GM23248 (cell line): Measurements from ENCODE around the gene PLCB1. TPM values are rescaled to one million over a fixed set of nuclear protein-coding genes. Genes with fewer than 3 reads are reported as not detected.

Experiments used
- DNase-seq: peaks from one replicate; pipeline ENCODE4 v3.0.0-alpha.2; 2015
- H2AFZ ChIP-seq: fragments of 200-600 bp; sonication (generic); 2 replicates; pipeline ENCODE4 v1.6.1; 2016; ENCODE audit warnings: antibody characterized with exemption
- H3F3A ChIP-seq: fragments of 200-600 bp; sonication (generic); 2 replicates; pipeline ENCODE4 v1.6.1; 2016; ENCODE audit warnings: mild to moderate bottlenecking, antibody characterized with exemption, mixed run types; ENCODE audit not compliant: insufficient read depth
- H3K27ac ChIP-seq: fragments of 200-600 bp; sonication (generic); 2 replicates; pipeline ENCODE4 v1.5.1; 2016; ENCODE audit warnings: mild to moderate bottlenecking
- H3K27me3 ChIP-seq: fragments of 200-600 bp; sonication (generic); replicated peaks from 2 replicates; pipeline ENCODE4 v1.6.1; 2016; ENCODE audit warnings: mild to moderate bottlenecking; ENCODE audit not compliant: insufficient read depth
- H3K36me3 ChIP-seq: fragments of 200-600 bp; sonication (generic); 2 replicates; pipeline ENCODE4 v1.6.1; 2016; ENCODE audit warnings: low read depth, mild to moderate bottlenecking
- H3K4me1 ChIP-seq: fragments of 200-600 bp; sonication (generic); 2 replicates; pipeline ENCODE4 v1.6.1; 2016; ENCODE audit warnings: mild to moderate bottlenecking; ENCODE audit not compliant: insufficient read depth
- H3K4me2 ChIP-seq: fragments of 200-600 bp; sonication (generic); one replicate; pipeline ENCODE4 v1.6.1; 2016; ENCODE audit warnings: mild to moderate bottlenecking; ENCODE audit not compliant: unreplicated experiment
- H3K4me3 ChIP-seq: fragments of 200-600 bp; sonication (generic); 2 replicates; pipeline ENCODE4 v1.5.1; 2016; ENCODE audit warnings: mild to moderate bottlenecking
- H3K79me2 ChIP-seq: fragments of 200-600 bp; sonication (generic); 2 replicates; pipeline ENCODE4 v1.6.1; 2016; ENCODE audit warnings: mild to moderate bottlenecking; ENCODE audit not compliant: insufficient read depth
- H3K9ac ChIP-seq: fragments of 200-600 bp; sonication (generic); 2 replicates; pipeline ENCODE4 v1.6.1; 2016; ENCODE audit warnings: mild to moderate bottlenecking
- H3K9me2 ChIP-seq: fragments of 200-600 bp; sonication (generic); 2 replicates; pipeline ENCODE4 v1.6.1; 2016; ENCODE audit warnings: mixed run types, mild to moderate bottlenecking, moderate library complexity; ENCODE audit not compliant: insufficient read depth
- H3K9me3 ChIP-seq: fragments of 200-600 bp; sonication (generic); one replicate; pipeline ENCODE4 v1.6.1; 2017; ENCODE audit warnings: low read depth
- H4K20me1 ChIP-seq: fragments of 200-600 bp; sonication (generic); 2 replicates; pipeline ENCODE4 v1.6.0; 2016; ENCODE audit not compliant: insufficient read depth
- EZH2 ChIP-seq: fragments of 200-600 bp; sonication (generic); IDR thresholded peaks from 2 replicates; pipeline ENCODE4 v1.6.1; 2018; ENCODE audit warnings: antibody characterized with exemption, mild to moderate bottlenecking; ENCODE audit not compliant: insufficient read depth, poor library complexity, severe bottlenecking
- EZH2phosphoT487 ChIP-seq: fragments of 200-600 bp; sonication (generic); IDR thresholded peaks from 2 replicates; pipeline ENCODE4 v1.6.1; 2018; ENCODE audit warnings: antibody characterized with exemption, moderate library complexity, mild to moderate bottlenecking, low read depth; ENCODE audit not compliant: insufficient read depth
- WGBS, 2 experiments: methylation state at CpG; one replicate each; pipeline ENCODE4 v1.1.6; 2015 to 2017; ENCODE audit warnings: low lambda C conversion rate in 2 of 2, low coverage in 1 of 2; ENCODE audit errors: missing lambda C conversion rate in 2 of 2; 5-methylcytosine and 5-hydroxymethylcytosine counted together
- in situ Hi-C: fragments of 300-500 bp; cut with MboI; formaldehyde crosslinking; loops from 2 replicates; pipeline ENCODE4 v1.15.0; 2020
- polyA plus RNA-seq: library from polyadenylated mRNA; unstranded; fragments of >200 nt; fragmentation: Nextera tagmentation; extraction: Ambion mirVana; gene quantifications from 2 replicates; pipeline ENCODE4 v1.2.1, GENCODE V29; 2016
- total RNA-seq: library from RNA; depleted of rRNA; stranded (reverse); fragments of >200 nt; shearing (Covaris generic); gene quantifications from 2 replicates; pipeline ENCODE4 v1.2.3, GENCODE V29; 2014

Gene PLCB1
- total and polyA plus RNA-seq, 2 experiments from 2014 or later = 3.7 to 12.8 TPM

GRCh38 chr20:8218861-8219260 lies 86.8 kb downstream of the PLCB1 start:
- Histone ChIP-seq H3K27me3 (no peaks in the 10 kb centered on the region), H3K4me2 (peak overlapping the region; percentile 30), H3K27ac (peak overlapping the region; percentile 8; the same call in 1 of the 2 replicates), H3K9ac (no peak overlapping the region), H3K9me2 (no peaks in the 10 kb centered on the region), H2AFZ (no peak overlapping the region), H3F3A (peaks cover 32% of the 10 kb centered on the region), H3K4me3 (no peak overlapping the region), H3K79me2 (no peaks in the 10 kb centered on the region), H4K20me1 (no peaks in the 10 kb centered on the region), H3K36me3 (no peaks in the 10 kb centered on the region), H3K9me3 (no peaks in the 10 kb centered on the region), H3K4me1 (peaks cover 31% of the 10 kb centered on the region)
- in situ Hi-C loops = no loop called here
- peak; percentile 67 for DNase-seq
- TF ChIP-seq EZH2phosphoT487 = no peak
- TF ChIP-seq EZH2 = no peak

GRCh38 chr20:8219403-8219802 lies 87.3 kb downstream of the PLCB1 start:
- WGBS, 2 experiments = 64 to 65% methylated on average over 3 of the region's 3 CpGs
- H3K79me2 ChIP-seq = no peaks in the 10 kb centered on the region
- H3K9me3 ChIP-seq = no peaks in the 10 kb centered on the region
- peaks cover 34% of the 10 kb centered on the region for H3K4me1 ChIP-seq
- no peaks in the 10 kb centered on the region for H3K36me3 ChIP-seq
- TF ChIP-seq EZH2 = no peak
- no peak for TF ChIP-seq EZH2phosphoT487
- no peaks in the 10 kb centered on the region for H3K9me2 ChIP-seq
- no peak overlapping the region for H3K4me3 ChIP-seq
- peak overlapping the region; percentile 8; the same call in 1 of the 2 replicates for H3K27ac ChIP-seq
- in situ Hi-C loops = no loop called here
- H4K20me1 ChIP-seq = no peaks in the 10 kb centered on the region
- no peak overlapping the region for H3K9ac ChIP-seq
- H3K4me2 ChIP-seq = peak overlapping the region; percentile 30
- DNase-seq = no peak
- no peak overlapping the region for H2AFZ ChIP-seq
- H3K27me3 ChIP-seq = no peaks in the 10 kb centered on the region
- peaks cover 33% of the 10 kb centered on the region for H3F3A ChIP-seq

DNA sequence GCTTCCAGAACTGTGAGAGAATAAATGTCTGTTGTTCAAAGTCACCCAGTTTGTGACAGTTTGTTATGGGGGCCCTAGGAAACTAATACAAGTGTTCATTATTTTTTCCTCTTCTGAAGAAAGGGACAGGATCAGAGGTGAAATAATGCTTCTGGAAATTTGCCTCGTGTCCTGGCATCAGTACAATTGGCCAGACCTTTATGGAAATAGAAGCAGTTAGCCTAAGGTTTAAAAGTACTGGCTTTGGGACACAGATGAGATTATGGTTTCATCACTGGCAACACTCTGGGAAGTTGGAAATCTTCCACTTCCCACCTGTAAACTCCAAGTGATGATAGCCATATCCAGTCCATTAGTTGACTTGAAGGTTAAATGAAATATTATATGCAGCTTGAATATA lies 88.7 kb downstream of the PLCB1 start:
- no peak for DNase-seq
- 29 to 32% methylated on average over 1 of the region's 1 CpG for WGBS, 2 experiments

DNA sequence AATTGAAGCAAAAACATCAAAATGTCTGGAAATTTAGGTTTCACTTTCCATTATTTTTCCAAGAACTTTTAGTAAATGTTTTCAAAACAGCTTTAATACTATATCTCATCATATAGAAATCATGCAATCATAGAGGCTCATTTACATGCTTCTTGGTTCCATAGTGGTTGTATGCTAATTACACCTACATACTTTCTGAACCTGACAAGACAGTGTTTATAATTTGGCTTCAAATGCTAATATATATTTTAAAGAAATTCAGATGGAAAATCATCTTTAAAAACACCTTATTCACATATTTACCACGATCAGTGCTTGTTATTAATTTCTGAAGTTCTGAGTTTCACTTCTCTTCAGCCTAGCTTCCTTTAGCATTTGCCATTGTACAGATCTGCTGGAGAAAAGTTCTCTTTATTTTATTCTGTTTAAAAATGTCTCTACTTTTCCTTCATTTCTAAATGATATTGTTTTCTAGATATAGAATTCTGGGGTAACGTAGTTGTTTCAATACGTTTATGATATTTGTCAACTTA lies 89.9 kb downstream of the PLCB1 start:
- Histone ChIP-seq H3K27ac (peak overlapping the region; percentile 81; the same call in 1 of the 2 replicates), H3K79me2 (no peaks in the 10 kb centered on the region), H4K20me1 (no peaks in the 10 kb centered on the region), H3F3A (peaks cover 33% of the 10 kb centered on the region), H3K36me3 (no peaks in the 10 kb centered on the region), H3K9ac (no peak overlapping the region), H3K9me3 (no peaks in the 10 kb centered on the region), H3K27me3 (no peaks in the 10 kb centered on the region), H2AFZ (no peak overlapping the region), H3K4me2 (peak overlapping the region; percentile 70), H3K9me2 (no peaks in the 10 kb centered on the region), H3K4me3 (no peak overlapping the region), H3K4me1 (peaks cover 34% of the 10 kb centered on the region)
- WGBS, 2 experiments = 94 to 95% methylated on average over 3 of the region's 3 CpGs
- DNase-seq = no peak
- TF ChIP-seq EZH2phosphoT487 = no peak
- no peak for TF ChIP-seq EZH2
- in situ Hi-C loops = no loop called here

More for the DNA sequence above, 88.7 kb downstream of the PLCB1 start:
- no peak overlapping the region for H2AFZ ChIP-seq
- H3K36me3 ChIP-seq = no peaks in the 10 kb centered on the region
- H3F3A ChIP-seq = peaks cover 33% of the 10 kb centered on the region
- H3K27ac ChIP-seq = no peak overlapping the region
- no peak overlapping the region for H3K9ac ChIP-seq
- no peaks in the 10 kb centered on the region for H3K9me3 ChIP-seq
- in situ Hi-C loops = no loop called here
- TF ChIP-seq EZH2phosphoT487 (no peak), EZH2 (no peak)
- no peak overlapping the region for H3K4me3 ChIP-seq
- H4K20me1 ChIP-seq = no peaks in the 10 kb centered on the region
- H3K79me2 ChIP-seq = no peaks in the 10 kb centered on the region
- H3K9me2 ChIP-seq = no peaks in the 10 kb centered on the region
- H3K4me1 ChIP-seq = peaks cover 34% of the 10 kb centered on the region
- no peak overlapping the region for H3K4me2 ChIP-seq
- no peaks in the 10 kb centered on the region for H3K27me3 ChIP-seq
